ENCODE data around the gene TMTC1.

The TMTC1 gene

DNA sequence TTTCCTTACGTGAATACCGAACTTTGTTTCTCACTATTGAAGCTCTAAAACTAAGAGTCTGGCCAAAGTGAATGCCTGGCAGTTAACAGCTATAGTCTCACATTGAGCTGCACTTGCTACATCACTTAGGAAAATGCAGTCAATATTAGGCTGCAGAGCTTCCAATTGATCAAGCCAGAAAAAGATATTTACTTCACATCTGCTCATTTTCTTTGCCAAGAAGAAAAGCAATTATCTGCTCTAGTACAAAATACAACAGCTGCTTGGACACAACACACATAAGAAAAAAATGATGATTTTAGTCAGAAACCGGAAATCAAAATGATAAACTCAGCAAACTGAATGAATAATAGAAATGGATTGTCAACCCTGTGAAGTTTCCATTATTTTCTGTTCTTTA is 45.4 kb downstream of the TMTC1 start:
- no peak for DNase-seq (ENCODE audit: low read depth, low spot score)
- no peaks in the 10 kb centered on the region for H3K4me1 ChIP-seq (ENCODE audit: insufficient read depth, insufficient read length)

DNA sequence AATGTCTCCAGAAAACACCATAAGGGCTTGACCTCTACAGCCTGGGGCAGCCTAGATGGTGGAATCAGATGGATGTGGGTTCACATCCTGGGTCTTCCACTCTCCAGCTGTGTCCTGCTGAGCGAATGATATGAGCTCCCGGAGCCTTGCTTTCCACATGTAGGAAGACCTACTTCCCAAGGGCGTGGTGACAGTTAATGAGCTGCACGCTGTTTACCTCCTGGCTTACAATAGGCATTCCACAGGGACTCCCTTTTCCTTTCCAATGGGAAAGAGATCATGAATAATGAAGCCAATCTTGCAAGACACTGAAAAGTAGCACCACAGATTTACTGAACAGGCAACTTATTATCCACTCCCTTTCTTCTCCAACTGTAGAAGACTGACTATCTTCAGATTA is 46.1 kb downstream of the TMTC1 start:
- TF ChIP-seq SUZ12 (IDR thresholded peaks at IDR 0.05; ENCODE audit: extremely low read depth, insufficient read depth, insufficient read length): no peak
- no peak for TF ChIP-seq YY1 (IDR thresholded peaks at IDR 0.05; ENCODE audit: insufficient read depth, insufficient read length)
- no peak for TF ChIP-seq ZNF274 (IDR thresholded peaks at IDR 0.05; ENCODE audit: low read depth, low read length)
- Histone ChIP-seq H3K4me1 (ENCODE audit: insufficient read depth, insufficient read length) (no peaks in the 10 kb centered on the region), H3K9me3 (ENCODE audit: insufficient read depth, low read length) (no peaks in the 10 kb centered on the region), H3K36me3 (ENCODE audit: insufficient read depth, insufficient read length, low read length) (no peaks in the 10 kb centered on the region), H3K4me3 (ENCODE audit: insufficient read length, low read depth) (no peak overlapping the region), H3K9ac (ENCODE audit: insufficient read length, low read depth) (no peak overlapping the region), H3K27me3 (ENCODE audit: insufficient read depth, insufficient read length) (no peaks in the 10 kb centered on the region)
- DNase-seq (ENCODE audit: low read depth, low spot score): no peak

More for the DNA sequence above, 45.4 kb downstream of the TMTC1 start:
- Histone ChIP-seq H3K9ac (ENCODE audit: insufficient read length, low read depth) (no peak overlapping the region), H3K36me3 (ENCODE audit: insufficient read depth, insufficient read length, low read length) (no peaks in the 10 kb centered on the region), H3K27me3 (ENCODE audit: insufficient read depth, insufficient read length) (no peaks in the 10 kb centered on the region), H3K4me3 (ENCODE audit: insufficient read length, low read depth) (no peak overlapping the region), H3K9me3 (ENCODE audit: insufficient read depth, low read length) (no peaks in the 10 kb centered on the region)
- TF ChIP-seq ZNF274 (IDR thresholded peaks at IDR 0.05; ENCODE audit: low read depth, low read length) (no peak), SUZ12 (IDR thresholded peaks at IDR 0.05; ENCODE audit: extremely low read depth, insufficient read depth, insufficient read length) (no peak), YY1 (IDR thresholded peaks at IDR 0.05; ENCODE audit: insufficient read depth, insufficient read length) (no peak)

DNA sequence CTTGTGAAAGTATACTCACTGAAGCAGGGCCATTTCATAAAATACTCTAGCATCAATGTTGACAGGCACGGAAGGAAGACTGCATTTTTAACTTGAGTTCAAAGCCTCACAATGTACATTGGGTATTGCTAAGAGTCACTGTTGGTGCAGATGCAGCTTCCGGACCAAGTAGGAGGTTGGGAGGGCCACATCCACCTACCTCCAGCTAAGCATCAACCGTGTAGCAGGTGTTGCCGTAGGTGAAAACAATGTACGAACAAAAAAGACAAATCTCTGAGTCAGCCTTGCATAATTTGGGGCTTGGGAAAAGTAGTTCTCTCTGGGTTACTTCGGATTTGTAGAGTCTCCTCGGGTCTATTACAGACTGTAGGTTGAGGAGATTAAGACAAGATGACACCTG is 48.1 kb downstream of the TMTC1 start:
- Histone ChIP-seq H3K4me3 (ENCODE audit: insufficient read length, low read depth) (no peak overlapping the region), H3K9me3 (ENCODE audit: insufficient read depth, low read length) (no peaks in the 10 kb centered on the region), H3K4me1 (ENCODE audit: insufficient read depth, insufficient read length) (no peaks in the 10 kb centered on the region), H3K9ac (ENCODE audit: insufficient read length, low read depth) (no peak overlapping the region), H3K36me3 (ENCODE audit: insufficient read depth, insufficient read length, low read length) (no peaks in the 10 kb centered on the region), H3K27me3 (ENCODE audit: insufficient read depth, insufficient read length) (no peaks in the 10 kb centered on the region)
- no peak for TF ChIP-seq ZNF274 (IDR thresholded peaks at IDR 0.05; ENCODE audit: low read depth, low read length)
- TF ChIP-seq YY1 (IDR thresholded peaks at IDR 0.05; ENCODE audit: insufficient read depth, insufficient read length): no peak
- no peak for TF ChIP-seq SUZ12 (IDR thresholded peaks at IDR 0.05; ENCODE audit: extremely low read depth, insufficient read depth, insufficient read length)
- DNase-seq (ENCODE audit: low read depth, low spot score): no peak

DNA sequence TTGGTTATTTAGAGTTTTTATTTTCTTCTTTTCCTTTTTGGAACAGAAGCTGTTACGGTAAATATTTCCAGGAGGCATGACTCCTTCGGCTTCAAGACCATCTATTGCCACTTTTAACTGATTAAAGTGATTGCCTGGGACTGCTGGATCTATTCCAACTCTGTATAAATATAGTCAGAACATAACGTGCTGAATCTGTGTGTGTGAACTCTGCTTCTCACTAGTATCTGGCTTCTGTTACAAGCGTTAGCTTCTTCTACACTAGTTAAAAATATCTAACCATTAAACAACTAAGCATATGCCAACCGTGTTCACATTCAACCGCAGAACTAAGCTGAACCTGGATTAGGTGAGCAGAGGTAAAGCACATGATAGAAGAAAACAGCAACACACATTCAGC is 49.0 kb downstream of the TMTC1 start:
- TF ChIP-seq YY1 (IDR thresholded peaks at IDR 0.05; ENCODE audit: insufficient read depth, insufficient read length): no peak
- no peak for TF ChIP-seq ZNF274 (IDR thresholded peaks at IDR 0.05; ENCODE audit: low read depth, low read length)
- no peak for TF ChIP-seq SUZ12 (IDR thresholded peaks at IDR 0.05; ENCODE audit: extremely low read depth, insufficient read depth, insufficient read length)
- Histone ChIP-seq H3K9ac (ENCODE audit: insufficient read length, low read depth) (no peak overlapping the region), H3K4me3 (ENCODE audit: insufficient read length, low read depth) (no peak overlapping the region), H3K9me3 (ENCODE audit: insufficient read depth, low read length) (no peaks in the 10 kb centered on the region), H3K4me1 (ENCODE audit: insufficient read depth, insufficient read length) (no peaks in the 10 kb centered on the region), H3K36me3 (ENCODE audit: insufficient read depth, insufficient read length, low read length) (no peaks in the 10 kb centered on the region), H3K27me3 (ENCODE audit: insufficient read depth, insufficient read length) (no peaks in the 10 kb centered on the region)
- DNase-seq (ENCODE audit: low read depth, low spot score): no peak

DNA sequence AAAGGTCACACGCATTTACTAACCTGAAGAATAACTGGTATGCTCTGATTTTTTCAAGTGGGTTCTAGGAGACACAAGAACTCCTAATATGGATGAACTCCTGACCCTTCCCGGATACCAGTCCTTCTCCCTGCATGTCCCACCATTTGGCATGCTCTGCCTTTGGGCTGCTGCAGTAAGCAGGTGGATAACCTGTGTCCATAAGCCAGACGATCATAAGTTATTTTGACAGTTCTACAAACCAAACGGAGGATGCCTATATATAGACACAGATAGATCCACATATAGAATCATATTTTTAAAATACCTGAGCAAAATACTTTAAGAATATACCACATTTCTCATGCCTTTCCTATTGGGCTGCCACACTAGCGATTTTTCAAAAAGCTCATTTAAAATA is 49.4 kb downstream of the TMTC1 start:
- TF ChIP-seq SUZ12 (IDR thresholded peaks at IDR 0.05; ENCODE audit: extremely low read depth, insufficient read depth, insufficient read length) (no peak), YY1 (IDR thresholded peaks at IDR 0.05; ENCODE audit: insufficient read depth, insufficient read length) (no peak), ZNF274 (IDR thresholded peaks at IDR 0.05; ENCODE audit: low read depth, low read length) (no peak)
- H3K4me1 ChIP-seq (ENCODE audit: insufficient read depth, insufficient read length): no peaks in the 10 kb centered on the region
- H3K27me3 ChIP-seq (ENCODE audit: insufficient read depth, insufficient read length): no peaks in the 10 kb centered on the region
- no peaks in the 10 kb centered on the region for H3K9me3 ChIP-seq (ENCODE audit: insufficient read depth, low read length)
- DNase-seq (ENCODE audit: low read depth, low spot score): no peak
- H3K9ac ChIP-seq (ENCODE audit: insufficient read length, low read depth): no peak overlapping the region
- H3K36me3 ChIP-seq (ENCODE audit: insufficient read depth, insufficient read length, low read length): no peaks in the 10 kb centered on the region
- no peak overlapping the region for H3K4me3 ChIP-seq (ENCODE audit: insufficient read length, low read depth)

DNA sequence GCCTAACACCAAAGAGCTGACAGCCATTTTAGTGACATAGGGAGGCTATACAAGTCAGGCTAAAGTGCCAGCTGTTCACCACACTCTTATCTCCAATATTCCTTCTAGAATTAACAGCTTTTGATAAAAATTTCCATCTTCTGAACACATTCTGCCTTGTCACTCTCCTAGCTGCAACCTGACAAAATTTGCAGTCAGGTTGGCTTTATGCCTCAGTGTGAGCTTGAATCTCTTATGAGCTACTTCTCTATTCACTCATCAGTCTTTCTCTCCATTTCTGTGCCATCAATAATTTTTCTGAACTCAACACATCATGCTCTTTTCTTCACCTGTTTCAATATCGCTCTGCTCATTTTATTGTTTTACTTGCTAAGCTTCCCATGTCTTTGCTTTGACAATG is 50.2 kb downstream of the TMTC1 start:
- no peak for DNase-seq (ENCODE audit: low read depth, low spot score)
- H3K4me3 ChIP-seq (ENCODE audit: insufficient read length, low read depth): no peak overlapping the region
- no peaks in the 10 kb centered on the region for H3K36me3 ChIP-seq (ENCODE audit: insufficient read depth, insufficient read length, low read length)
- TF ChIP-seq SUZ12 (IDR thresholded peaks at IDR 0.05; ENCODE audit: extremely low read depth, insufficient read depth, insufficient read length): no peak
- no peak for TF ChIP-seq YY1 (IDR thresholded peaks at IDR 0.05; ENCODE audit: insufficient read depth, insufficient read length)
- TF ChIP-seq ZNF274 (IDR thresholded peaks at IDR 0.05; ENCODE audit: low read depth, low read length): no peak
- H3K27me3 ChIP-seq (ENCODE audit: insufficient read depth, insufficient read length): no peaks in the 10 kb centered on the region
- no peaks in the 10 kb centered on the region for H3K4me1 ChIP-seq (ENCODE audit: insufficient read depth, insufficient read length)
- no peak overlapping the region for H3K9ac ChIP-seq (ENCODE audit: insufficient read length, low read depth)
- H3K9me3 ChIP-seq (ENCODE audit: insufficient read depth, low read length): no peaks in the 10 kb centered on the region

DNA sequence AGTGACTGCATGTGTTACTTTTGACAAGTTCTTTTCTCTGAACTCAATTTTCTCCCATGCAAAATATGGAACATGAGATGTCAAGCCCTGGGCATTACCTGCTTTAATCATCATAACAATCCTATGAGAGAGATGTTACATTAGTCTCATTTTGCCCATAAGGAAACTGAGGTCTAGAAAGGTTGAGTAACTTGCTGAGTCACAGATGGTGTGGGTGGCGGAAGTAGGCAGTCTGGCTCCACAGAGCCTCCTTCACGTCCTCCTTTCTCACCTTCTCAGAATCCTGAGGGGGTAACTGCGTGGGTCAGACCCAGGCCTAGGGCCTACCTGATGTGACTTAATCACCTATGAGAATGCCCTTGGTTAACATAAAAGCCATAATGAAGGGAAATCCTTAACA is 50.7 kb downstream of the TMTC1 start:
- H3K36me3 ChIP-seq (ENCODE audit: insufficient read depth, insufficient read length, low read length): no peaks in the 10 kb centered on the region
- H3K4me3 ChIP-seq (ENCODE audit: insufficient read length, low read depth): no peak overlapping the region
- TF ChIP-seq SUZ12 (IDR thresholded peaks at IDR 0.05; ENCODE audit: extremely low read depth, insufficient read depth, insufficient read length) (no peak), ZNF274 (IDR thresholded peaks at IDR 0.05; ENCODE audit: low read depth, low read length) (no peak), YY1 (IDR thresholded peaks at IDR 0.05; ENCODE audit: insufficient read depth, insufficient read length) (no peak)
- no peaks in the 10 kb centered on the region for H3K4me1 ChIP-seq (ENCODE audit: insufficient read depth, insufficient read length)
- H3K9ac ChIP-seq (ENCODE audit: insufficient read length, low read depth): no peak overlapping the region
- DNase-seq (ENCODE audit: low read depth, low spot score): no peak
- no peaks in the 10 kb centered on the region for H3K27me3 ChIP-seq (ENCODE audit: insufficient read depth, insufficient read length)
- no peaks in the 10 kb centered on the region for H3K9me3 ChIP-seq (ENCODE audit: insufficient read depth, low read length)

DNA sequence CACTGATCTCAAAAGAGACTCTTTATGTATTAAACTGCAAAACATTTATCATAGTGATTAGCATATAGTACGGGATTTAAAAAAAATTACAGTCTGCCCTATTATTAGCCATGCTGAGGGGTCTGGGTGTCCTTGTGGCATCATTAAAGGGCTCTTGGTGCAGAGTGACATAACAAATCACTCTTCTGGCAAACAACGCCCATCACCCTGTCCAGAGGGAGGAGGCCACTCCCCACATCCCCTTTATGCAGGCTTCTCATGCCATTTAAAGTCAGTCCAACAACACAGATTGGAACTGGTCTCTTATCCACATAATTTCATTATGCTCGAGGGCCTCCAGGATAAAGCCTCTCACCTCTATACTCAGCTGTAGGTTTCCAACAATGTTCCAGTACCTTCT is 51.1 kb downstream of the TMTC1 start:
- Histone ChIP-seq H3K36me3 (ENCODE audit: insufficient read depth, insufficient read length, low read length) (no peaks in the 10 kb centered on the region), H3K9me3 (ENCODE audit: insufficient read depth, low read length) (no peaks in the 10 kb centered on the region), H3K27me3 (ENCODE audit: insufficient read depth, insufficient read length) (no peaks in the 10 kb centered on the region), H3K9ac (ENCODE audit: insufficient read length, low read depth) (no peak overlapping the region), H3K4me3 (ENCODE audit: insufficient read length, low read depth) (no peak overlapping the region), H3K4me1 (ENCODE audit: insufficient read depth, insufficient read length) (no peaks in the 10 kb centered on the region)
- DNase-seq (ENCODE audit: low read depth, low spot score): no peak
- no peak for TF ChIP-seq ZNF274 (IDR thresholded peaks at IDR 0.05; ENCODE audit: low read depth, low read length)
- no peak for TF ChIP-seq SUZ12 (IDR thresholded peaks at IDR 0.05; ENCODE audit: extremely low read depth, insufficient read depth, insufficient read length)
- no peak for TF ChIP-seq YY1 (IDR thresholded peaks at IDR 0.05; ENCODE audit: insufficient read depth, insufficient read length)
